H1 (cell line): ENCODE data around the gene SLC6A8. TPM values are rescaled to one million over a fixed set of nuclear protein-coding genes. Genes with fewer than 3 reads are reported as not detected.
"Not testable (repeated sequence)": the region's sequence is repeated elsewhere in the genome, so short reads cannot be mapped to it uniquely, and the experiment has no call there.

Experiments
- CTCF ChIA-PET: fragments of 300-600 bp; sonication (Branson Sonifier 250); formaldehyde crosslinking; loops from one replicate; lab custom pipeline; 2021; ENCODE audit not compliant: partially characterized antibody; lab: Charles Lee
- POLR2A ChIA-PET: fragments of 300-600 bp; sonication (Branson Sonifier 250); formaldehyde crosslinking; loops from one replicate; lab custom pipeline; 2021; ENCODE audit warnings: inconsistent platforms; ENCODE audit not compliant: partially characterized antibody; lab: Charles Lee
- DNase-seq, 2 experiments: peaks; one replicate each; pipeline versions ENCODE4 v3.0.0 to v3.0.0-alpha.2; 2010 to 2022; ENCODE audit warnings: low spot score in 2 of 2, low read depth in 1 of 2, mixed read lengths in 1 of 2
- FAIRE-seq: peaks from 2 replicates; lab custom pipeline; 2011; peaks lifted over from hg19 to GRCh38; lab: Jason Lieb, UNC
- H2AFZ ChIP-seq: 2 replicates; pipeline ENCODE4 v1.8.1; 2012; ENCODE audit warnings: low read length, inconsistent platforms
- H2AK5ac ChIP-seq: 2 replicates; pipeline ENCODE4 v1.6.1; 2013; ENCODE audit warnings: low read depth, low read length
- H2BK120ac ChIP-seq: replicated peaks from 2 replicates; pipeline ENCODE3; 2013; ENCODE audit warnings: low read depth, low read length, inconsistent platforms
- H2BK12ac ChIP-seq: 2 replicates; pipeline ENCODE4 v1.6.1; 2013; ENCODE audit warnings: low read depth, low read length
- H2BK15ac ChIP-seq: 2 replicates; pipeline ENCODE4 v1.6.1; 2013; ENCODE audit warnings: low read length
- H2BK20ac ChIP-seq: 2 replicates; pipeline ENCODE4 v1.6.1; 2013; ENCODE audit warnings: low read length
- H2BK5ac ChIP-seq: 2 replicates; pipeline ENCODE4 v1.6.1; 2013; ENCODE audit warnings: low read depth, low read length
- H3K14ac ChIP-seq: 2 replicates; pipeline ENCODE4 v1.6.1; 2013; ENCODE audit warnings: inconsistent platforms; ENCODE audit not compliant: insufficient read length
- H3K18ac ChIP-seq: 2 replicates; pipeline ENCODE4 v1.6.1; 2013; ENCODE audit warnings: low read length; ENCODE audit errors: extremely low read depth
- H3K23ac ChIP-seq: 2 replicates; pipeline ENCODE4 v1.6.1; 2013; ENCODE audit warnings: inconsistent platforms; ENCODE audit not compliant: insufficient read length
- H3K23me2 ChIP-seq: 2 replicates; pipeline ENCODE4 v1.6.1; 2013; ENCODE audit warnings: low read depth, low read length
- H3K27ac ChIP-seq: 2 replicates; pipeline ENCODE4 v1.6.1; 2011; ENCODE audit warnings: low read depth, low read length, inconsistent platforms
- H3K27me3 ChIP-seq, 4 experiments: replicated peaks in 1 of 4; 1 replicate in 1 of 4; 2 replicates in 3 of 4; pipeline versions ENCODE4 v1.6.1 to v1.8.1; 2011 to 2013; ENCODE audit warnings: low read length in 3 of 4, mild to moderate bottlenecking in 3 of 4, inconsistent platforms in 2 of 4, mixed read lengths in 2 of 4, moderate library complexity in 1 of 4; ENCODE audit not compliant: control insufficient read depth in 3 of 4, insufficient read depth in 3 of 4; ENCODE audit errors: extremely low read depth in 1 of 4
- H3K36me3 ChIP-seq, 4 experiments: 2 replicates each; pipeline versions ENCODE4 v1.6.1 to v1.8.1; 2011 to 2013; ENCODE audit warnings: mild to moderate bottlenecking in 4 of 4, low read length in 3 of 4, moderate library complexity in 2 of 4, control low read depth in 1 of 4, inconsistent platforms in 1 of 4; ENCODE audit not compliant: insufficient read depth in 4 of 4, control insufficient read depth in 2 of 4
- H3K4ac ChIP-seq: replicated peaks from 2 replicates; pipeline ENCODE3; 2013; ENCODE audit warnings: low read length, low read depth, mixed read lengths, inconsistent platforms; ENCODE audit not compliant: insufficient read length
- H3K4me1 ChIP-seq, 4 experiments: replicated peaks in 1 of 4; 1 replicate in 1 of 4; 2 replicates in 3 of 4; pipeline versions ENCODE4 v1.6.1 to v1.8.1; 2011 to 2013; ENCODE audit warnings: low read length in 3 of 4, inconsistent platforms in 2 of 4, mixed read lengths in 1 of 4; ENCODE audit not compliant: insufficient read depth in 4 of 4, control insufficient read depth in 3 of 4
- H3K4me2 ChIP-seq, 2 experiments: 2 replicates each; pipeline versions ENCODE4 v1.6.1 to v1.8.1; 2011 to 2013; ENCODE audit warnings: low read depth in 2 of 2, low read length in 2 of 2, control low read depth in 1 of 2, inconsistent platforms in 1 of 2, mild to moderate bottlenecking in 1 of 2; ENCODE audit not compliant: insufficient read depth in 1 of 2
- H3K4me3 ChIP-seq, 4 experiments: fragments of 200-600, 300-600 bp in 1 of 4; sonication (generic), shearing (Covaris generic), sonication (Bioruptor Twin) in 1 of 4; 2 replicates each; pipeline versions ENCODE4 v1.5.1 to v1.8.1; 2011 to 2016; ENCODE audit warnings: low read length in 4 of 4, low read depth in 3 of 4, control low read depth in 2 of 4, inconsistent platforms in 2 of 4, mild to moderate bottlenecking in 2 of 4, mixed read lengths in 1 of 4, moderate library complexity in 1 of 4; ENCODE audit not compliant: insufficient read depth in 2 of 4; ENCODE audit errors: extremely low read depth in 1 of 4
- H3K56ac ChIP-seq: replicated peaks from 2 replicates; pipeline ENCODE3; 2013; ENCODE audit warnings: low read depth, mild to moderate bottlenecking, mixed read lengths, low read length, inconsistent platforms; ENCODE audit not compliant: insufficient read length
- H3K79me1 ChIP-seq: 2 replicates; pipeline ENCODE4 v1.6.1; 2013; ENCODE audit warnings: low read depth, low read length, control low read depth
- H3K79me2 ChIP-seq, 2 experiments: 2 replicates each; pipeline versions ENCODE4 v1.6.1 to v1.8.1; 2012 to 2013; ENCODE audit warnings: low read length in 2 of 2, mild to moderate bottlenecking in 2 of 2, inconsistent platforms in 1 of 2; ENCODE audit not compliant: insufficient read depth in 2 of 2, control insufficient read depth in 1 of 2
- H3K9ac ChIP-seq, 4 experiments: replicated peaks in 1 of 4; 1 replicate in 1 of 4; 2 replicates in 3 of 4; pipeline versions ENCODE4 v1.6.1 to v1.8.1; 2011 to 2013; ENCODE audit warnings: low read depth in 3 of 4, low read length in 3 of 4, control low read depth in 2 of 4, mild to moderate bottlenecking in 2 of 4, moderate library complexity in 2 of 4, inconsistent platforms in 1 of 4; ENCODE audit errors: extremely low read depth in 1 of 4
- H3K9me3 ChIP-seq, 2 experiments: 2 replicates each; pipeline versions ENCODE4 v1.6.1 to v1.8.1; 2012 to 2013; ENCODE audit warnings: mild to moderate bottlenecking in 2 of 2, moderate library complexity in 2 of 2, control low read depth in 1 of 2, inconsistent platforms in 1 of 2, low read depth in 1 of 2, low read length in 1 of 2, mixed read lengths in 1 of 2; ENCODE audit not compliant: insufficient read depth in 2 of 2
- H4K20me1 ChIP-seq, 2 experiments: replicated peaks in 1 of 2; 2 replicates each; pipeline versions ENCODE3 to v1.8.1; 2011 to 2013; ENCODE audit warnings: inconsistent platforms in 2 of 2, low read length in 2 of 2, mild to moderate bottlenecking in 1 of 2; ENCODE audit not compliant: insufficient read depth in 2 of 2, control insufficient read depth in 1 of 2
- H4K5ac ChIP-seq: 2 replicates; pipeline ENCODE4 v1.6.1; 2013; ENCODE audit warnings: low read length, low read depth, mixed read lengths, inconsistent platforms; ENCODE audit not compliant: insufficient read length
- H4K8ac ChIP-seq: 2 replicates; pipeline ENCODE4 v1.8.0; 2013; ENCODE audit warnings: mild to moderate bottlenecking, moderate library complexity, low read length, inconsistent platforms; ENCODE audit not compliant: insufficient read depth; ENCODE audit errors: extremely low read depth
- H4K91ac ChIP-seq: replicated peaks from 2 replicates; pipeline ENCODE3; 2013; ENCODE audit warnings: low read length, mixed read lengths, inconsistent platforms; ENCODE audit not compliant: insufficient read length
- CTCF ChIP-seq, 3 experiments: IDR thresholded peaks; 1 replicate in 2 of 3; 2 replicates in 1 of 3; pipeline versions ENCODE4 v1.5.1 to v1.6.1; 2011; ENCODE audit warnings: low read length in 3 of 3, mild to moderate bottlenecking in 3 of 3, inconsistent platforms in 2 of 3, low read depth in 1 of 3, moderate library complexity in 1 of 3; ENCODE audit not compliant: insufficient read depth in 1 of 3; ENCODE audit errors: control extremely low read depth in 1 of 3
- WGBS, 2 experiments: shearing (Covaris generic) in 1 of 2; methylation state at CpG; one replicate each; pipeline versions ENCODE4 v1.1.6 to v1.1.7; 2013 to 2015; ENCODE audit warnings: low lambda C conversion rate in 2 of 2, mixed read lengths in 2 of 2, inconsistent platforms in 1 of 2, low coverage in 1 of 2, missing lambda C conversion rate in 1 of 2; ENCODE audit not compliant: insufficient replicate concordance in 2 of 2, insufficient coverage in 1 of 2, insufficient read length in 1 of 2; ENCODE audit errors: extremely low coverage in 1 of 2, missing lambda C conversion rate in 1 of 2; 5-methylcytosine and 5-hydroxymethylcytosine counted together
- polyA plus RNA-seq, 7 experiments: library from polyadenylated mRNA; depleted of rRNA in 3 of 7; stranded (reverse) in 5 of 7; unstranded in 2 of 7; fragments of >200 nt in 5 of 7; fragments of 200-250 nt in 2 of 7; gene quantifications; 1 replicate in 5 of 7; 2 replicates in 1 of 7; 4 replicates in 1 of 7; pipeline versions ENCODE4 v1.2.1 to v1.2.3, GENCODE V29; 2011 to 2013; ENCODE audit warnings: missing spikeins in 2 of 7, mixed read lengths in 2 of 7
- total RNA-seq: library from RNA; stranded (reverse); fragmentation: NEBNext Ultra II Directional; extraction: Animal tissue kit (Norgen Biotek cat#: 25700); gene quantifications from 2 replicates; pipeline ENCODE4 v1.2.1, GENCODE V29; 2021

Gene SLC6A8
- total and polyA plus RNA-seq, 2 of the 8 experiments (the other 6 are each of a cell fraction or from before 2014, with no cell fraction given): 87.7 to 94.7 TPM

- H4K8ac ChIP-seq, H2BK5ac ChIP-seq, FAIRE-seq, H2BK120ac ChIP-seq, H3K4me1 ChIP-seq, H4K91ac ChIP-seq, H2BK20ac ChIP-seq, H3K23me2 ChIP-seq, H4K20me1 ChIP-seq, H2BK12ac ChIP-seq, H4K5ac ChIP-seq, H3K79me2 ChIP-seq, H3K14ac ChIP-seq, H3K23ac ChIP-seq, H3K9ac ChIP-seq, H3K4me3 ChIP-seq, H3K27me3 ChIP-seq, H3K27ac ChIP-seq, H2BK15ac ChIP-seq, DNase-seq, H3K4ac ChIP-seq, H3K18ac ChIP-seq, H3K9me3 ChIP-seq, H3K79me1 ChIP-seq, H2AFZ ChIP-seq, H3K4me2 ChIP-seq, H2AK5ac ChIP-seq, H3K56ac ChIP-seq: not testable (repeated sequence)
- ChIA-PET POLR2A (interaction anchor here (0.6 to 1.7 kb wide), 5 partner anchors 10 to 40 kb away, joined by 3 to 6 read pairs (median 5); partner anchors contain the start of gene SLC6A8), CTCF (interaction anchor here (0.7 to 1.1 kb wide), 6 partner anchors 10 to 37 kb away, joined by 3 read pairs; partner anchors contain the start of gene PNCK)
- H3K36me3 ChIP-seq: peaks cover 0 to 24% (median 6%) of the 10 kb centered on the region in 4 experiments; a peak in 6 of 8 replicates
- 87% methylated on average over 8 of the region's 18 CpGs; no CpG with 5 or more reads in 1 of the 2 experiments for WGBS, 2 experiments
- TF ChIP-seq CTCF (IDR thresholded peaks at IDR 0.05; ENCODE audit: control extremely low read depth in 1 of 3, insufficient read depth in 1 of 3, low read depth in 1 of 3, low read length in 3 of 3): peak in 1 of 3 experiments; percentile 28; a peak in 2 of 4 replicates
Observed at GRCh38 chrX:153705403-153706060, 17.8 kb downstream of the SLC6A8 start.
